Measurements from ENCODE around the gene GALNT15. TPM values are rescaled to one million over a fixed set of nuclear protein-coding genes. Genes with fewer than 3 reads are reported as not detected.

GALNT15 gene
- polyA plus RNA-seq, 1 donor (not counting 4 experiments of a cell fraction or from before 2014, with no cell fraction given) = not detected

- H3K4me1 ChIP-seq (ENCODE audit: control insufficient read depth, extremely low read depth, insufficient read depth, low read length) = no peaks in the 10 kb centered on the region
- H4K20me1 ChIP-seq (ENCODE audit: control insufficient read depth, extremely low read depth, insufficient read depth, low read length) = no peaks in the 10 kb centered on the region
- H3K9me1 ChIP-seq (ENCODE audit: control insufficient read depth, extremely low read depth, insufficient read depth, low read length) = no peaks in the 10 kb centered on the region
- no peaks in the 10 kb centered on the region for H3K36me3 ChIP-seq (ENCODE audit: control insufficient read depth in 2 of 2, extremely low read depth in 1 of 2, insufficient read depth in 2 of 2, low read length in 2 of 2)
- no peak overlapping the region for H3K4me3 ChIP-seq (ENCODE audit: control insufficient read depth in 2 of 3, extremely low read depth in 1 of 3, insufficient read depth in 2 of 3, low read depth in 1 of 3, low read length in 3 of 3)
- no peak overlapping the region for H3K27ac ChIP-seq (ENCODE audit: control insufficient read depth, insufficient read depth, low read length)
- H2AFZ ChIP-seq (ENCODE audit: control insufficient read depth, low read length) = no peak overlapping the region
- DNase-seq (ENCODE audit: low read depth, low spot score) = no peak
- no peak for FAIRE-seq
- H3K9me3 ChIP-seq (ENCODE audit: control insufficient read depth, low read depth, low read length) = no peaks in the 10 kb centered on the region
- TF ChIP-seq CTCF (optimal IDR thresholded peaks at IDR 0.05 in 1 of 3, IDR thresholded peaks at IDR 0.05 in 1 of 3, conservative IDR thresholded peaks at IDR 0.05 in 1 of 3; ENCODE audit: extremely low read depth in 1 of 3, insufficient read depth in 2 of 3, low read length in 3 of 3) = no peak
- no peak for TF ChIP-seq EZH2 (IDR thresholded peaks at IDR 0.05; ENCODE audit: low read length)
- no peaks in the 10 kb centered on the region for H3K79me2 ChIP-seq (ENCODE audit: control insufficient read depth, insufficient read depth, low read length)
- H3K9ac ChIP-seq (ENCODE audit: control insufficient read depth, extremely low read depth, insufficient read depth, low read length) = no peak overlapping the region
- no peak overlapping the region for H3K4me2 ChIP-seq (ENCODE audit: control insufficient read depth, extremely low read depth, insufficient read depth, low read depth, low read length)
- dilution Hi-C loops (cut with MboI; ENCODE audit: extremely low pct_ligation_motif_present, low sequenced_read_pairs) = no loop called here
- no peaks in the 10 kb centered on the region for H3K27me3 ChIP-seq (ENCODE audit: control insufficient read depth, extremely low read depth, insufficient read depth, low read length)
Observed at GRCh38 chr3:16251316-16252085, 77.0 kb downstream of the GALNT15 start.

- H3K4me2 ChIP-seq (ENCODE audit: control insufficient read depth, extremely low read depth, insufficient read depth, low read depth, low read length) = no peak overlapping the region
- H3K4me1 ChIP-seq (ENCODE audit: control insufficient read depth, extremely low read depth, insufficient read depth, low read length) = no peaks in the 10 kb centered on the region
- TF ChIP-seq CTCF (optimal IDR thresholded peaks at IDR 0.05 in 1 of 3, IDR thresholded peaks at IDR 0.05 in 1 of 3, conservative IDR thresholded peaks at IDR 0.05 in 1 of 3; ENCODE audit: extremely low read depth in 1 of 3, insufficient read depth in 2 of 3, low read length in 3 of 3) = no peak
- dilution Hi-C loops (cut with MboI; ENCODE audit: extremely low pct_ligation_motif_present, low sequenced_read_pairs) = no loop called here
- no peak overlapping the region for H2AFZ ChIP-seq (ENCODE audit: control insufficient read depth, low read length)
- H3K4me3 ChIP-seq (ENCODE audit: control insufficient read depth in 2 of 3, extremely low read depth in 1 of 3, insufficient read depth in 2 of 3, low read depth in 1 of 3, low read length in 3 of 3) = no peak overlapping the region
- H3K9ac ChIP-seq (ENCODE audit: control insufficient read depth, extremely low read depth, insufficient read depth, low read length) = no peak overlapping the region
- DNase-seq (ENCODE audit: low read depth, low spot score) = no peak
- no peak overlapping the region for H3K27ac ChIP-seq (ENCODE audit: control insufficient read depth, insufficient read depth, low read length)
- H3K79me2 ChIP-seq (ENCODE audit: control insufficient read depth, insufficient read depth, low read length) = no peaks in the 10 kb centered on the region
- H3K9me1 ChIP-seq (ENCODE audit: control insufficient read depth, extremely low read depth, insufficient read depth, low read length) = no peaks in the 10 kb centered on the region
- no peaks in the 10 kb centered on the region for H3K27me3 ChIP-seq (ENCODE audit: control insufficient read depth, extremely low read depth, insufficient read depth, low read length)
- H3K9me3 ChIP-seq (ENCODE audit: control insufficient read depth, low read depth, low read length) = no peaks in the 10 kb centered on the region
- no peaks in the 10 kb centered on the region for H3K36me3 ChIP-seq (ENCODE audit: control insufficient read depth in 2 of 2, extremely low read depth in 1 of 2, insufficient read depth in 2 of 2, low read length in 2 of 2)
- FAIRE-seq = no peak
- H4K20me1 ChIP-seq (ENCODE audit: control insufficient read depth, extremely low read depth, insufficient read depth, low read length) = no peaks in the 10 kb centered on the region
Observed at GRCh38 chr3:16252243-16252978, 77.9 kb downstream of the GALNT15 start.

Measured in keratinocyte (primary cell).